HG03066 (cell line): Measurements from ENCODE around the gene STAT5B.
"Not testable (repeated sequence)": the region's sequence is repeated elsewhere in the genome, so short reads cannot be mapped to it uniquely, and the experiment has no call there.

Source experiments
- ATAC-seq: cut with Tn5 transposase; IDR thresholded peaks from one replicate; pipeline ENCODE4 v1.9.1; 2021; ENCODE audit warnings: low read depth; ENCODE audit not compliant: unreplicated experiment

Gene STAT5B

DNA sequence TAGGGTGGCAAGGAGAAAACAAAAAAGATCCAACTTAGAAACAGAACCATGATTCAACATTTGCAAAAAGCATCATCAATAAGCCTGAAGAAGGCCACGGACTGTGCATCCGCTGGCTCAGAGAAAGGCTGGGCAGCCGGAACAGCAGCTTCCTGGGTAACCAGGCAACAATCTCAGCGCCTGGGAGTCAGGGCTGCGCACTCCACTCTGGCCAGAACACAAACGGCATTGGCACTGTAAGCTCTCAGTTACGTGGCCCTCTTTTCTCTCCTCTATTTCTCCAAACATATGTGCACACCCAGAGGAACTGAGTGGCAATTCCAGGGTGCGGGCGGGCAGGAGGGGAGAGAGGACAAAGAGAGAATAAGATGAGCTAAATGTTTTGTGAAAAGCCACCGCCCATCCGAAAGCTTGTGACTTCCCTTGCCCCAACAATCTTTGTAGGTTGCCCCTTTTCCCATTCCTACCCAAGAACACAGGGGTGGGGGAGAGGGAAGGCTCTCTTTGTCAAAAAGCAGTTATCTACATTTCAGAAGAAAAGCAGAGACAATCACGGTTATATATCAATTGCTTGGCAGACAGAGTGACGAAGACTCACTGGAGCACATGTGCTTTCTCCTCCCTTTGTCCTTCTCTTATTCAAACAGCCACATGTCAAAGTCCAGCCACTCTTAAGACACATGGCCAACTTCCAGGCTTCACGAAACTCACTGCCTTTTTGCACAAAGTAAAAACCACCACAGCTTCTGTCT, 75.3 kb downstream of the STAT5B start:
- ATAC-seq = no peak

DNA sequence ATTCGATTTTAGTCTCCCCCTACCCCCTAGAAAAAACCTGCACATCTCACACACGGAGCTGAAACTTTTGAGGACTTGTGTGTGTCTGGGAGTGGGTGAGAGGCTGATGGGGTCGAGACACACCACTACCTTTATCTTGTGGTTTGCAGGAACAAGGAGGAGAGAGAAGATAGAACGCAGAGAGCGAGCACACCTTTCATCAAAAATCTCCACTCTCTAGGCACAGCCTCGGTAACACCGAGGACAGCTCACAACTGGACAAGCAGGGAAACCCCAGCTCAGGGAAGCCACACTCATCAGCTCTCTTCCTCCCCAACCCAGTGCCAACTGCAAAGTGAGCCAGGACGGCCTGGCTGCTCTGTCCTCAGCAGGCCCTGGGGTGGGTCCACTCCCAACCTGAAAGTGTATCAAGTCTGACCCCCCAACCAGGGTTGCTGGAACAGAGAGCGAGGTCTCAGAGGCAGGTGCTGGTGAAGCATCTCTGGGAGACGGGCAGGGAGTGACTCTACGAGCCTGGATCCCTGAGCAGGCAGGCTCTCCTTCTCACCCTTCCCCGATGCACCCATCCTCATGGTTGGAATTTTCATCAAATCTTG, 76.7 kb downstream of the STAT5B start:
- ATAC-seq = no peak

- no peak for ATAC-seq
Observed at GRCh38 chr17:42198897-42199296, 77.3 kb downstream of the STAT5B start.

- ATAC-seq = no peak
Observed at GRCh38 chr17:42197564-42198156, 78.5 kb downstream of the STAT5B start.

DNA sequence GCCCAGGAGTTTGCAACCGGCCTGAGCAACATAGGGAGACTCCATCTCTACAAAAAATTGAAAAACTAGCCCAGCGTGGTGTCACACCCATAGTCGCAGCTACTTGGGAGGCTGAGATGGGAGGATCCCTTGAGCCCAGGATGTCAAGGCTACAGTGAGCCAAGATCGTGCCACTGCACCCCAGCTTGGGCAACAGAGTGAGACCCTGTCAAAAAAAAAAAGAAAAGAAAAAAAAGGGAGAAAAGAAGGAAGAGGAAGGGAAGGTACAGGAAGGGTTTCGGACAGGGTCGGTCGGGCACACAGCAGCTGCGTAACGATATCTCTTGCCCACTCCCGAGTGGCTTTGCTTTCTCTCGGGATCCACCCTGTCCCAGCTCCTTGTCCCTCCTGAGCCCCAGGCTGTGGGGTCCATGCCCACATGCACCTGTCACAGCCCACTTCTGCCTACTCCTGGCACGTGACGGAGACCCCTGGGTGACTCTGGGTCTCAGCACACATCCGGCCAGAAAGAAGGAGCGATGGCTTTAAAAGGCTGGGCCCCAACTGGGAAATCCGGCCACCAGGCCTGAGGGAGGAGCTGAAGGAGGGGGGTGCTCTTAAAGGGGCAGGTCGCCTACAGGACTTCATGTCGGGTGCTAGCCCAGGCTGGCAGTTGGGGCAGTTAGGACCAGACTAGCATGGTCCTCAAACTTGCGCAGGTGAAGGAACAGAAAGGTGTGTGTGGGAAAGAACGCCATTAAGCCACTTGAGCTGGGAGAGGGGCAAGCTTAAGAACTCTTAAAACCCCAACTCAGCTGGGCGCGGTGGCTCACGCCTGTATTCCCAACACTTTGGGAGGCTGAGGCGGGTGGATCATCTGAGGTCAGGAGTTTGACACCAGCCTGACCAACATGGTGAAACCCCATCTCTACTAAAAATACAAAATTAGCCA, 82.0 kb downstream of the STAT5B start, which contains the start of gene GHDC:
Gene GHDC (minus strand): TSS at position 526 of the 931 bp plus-strand sequence. CDS start 913 bp downstream, outside the sequence.
- ATAC-seq = peak; percentile 83

GRCh38 chr17:42193216-42193968, 82.8 kb downstream of the STAT5B start:
- no peak for ATAC-seq

DNA sequence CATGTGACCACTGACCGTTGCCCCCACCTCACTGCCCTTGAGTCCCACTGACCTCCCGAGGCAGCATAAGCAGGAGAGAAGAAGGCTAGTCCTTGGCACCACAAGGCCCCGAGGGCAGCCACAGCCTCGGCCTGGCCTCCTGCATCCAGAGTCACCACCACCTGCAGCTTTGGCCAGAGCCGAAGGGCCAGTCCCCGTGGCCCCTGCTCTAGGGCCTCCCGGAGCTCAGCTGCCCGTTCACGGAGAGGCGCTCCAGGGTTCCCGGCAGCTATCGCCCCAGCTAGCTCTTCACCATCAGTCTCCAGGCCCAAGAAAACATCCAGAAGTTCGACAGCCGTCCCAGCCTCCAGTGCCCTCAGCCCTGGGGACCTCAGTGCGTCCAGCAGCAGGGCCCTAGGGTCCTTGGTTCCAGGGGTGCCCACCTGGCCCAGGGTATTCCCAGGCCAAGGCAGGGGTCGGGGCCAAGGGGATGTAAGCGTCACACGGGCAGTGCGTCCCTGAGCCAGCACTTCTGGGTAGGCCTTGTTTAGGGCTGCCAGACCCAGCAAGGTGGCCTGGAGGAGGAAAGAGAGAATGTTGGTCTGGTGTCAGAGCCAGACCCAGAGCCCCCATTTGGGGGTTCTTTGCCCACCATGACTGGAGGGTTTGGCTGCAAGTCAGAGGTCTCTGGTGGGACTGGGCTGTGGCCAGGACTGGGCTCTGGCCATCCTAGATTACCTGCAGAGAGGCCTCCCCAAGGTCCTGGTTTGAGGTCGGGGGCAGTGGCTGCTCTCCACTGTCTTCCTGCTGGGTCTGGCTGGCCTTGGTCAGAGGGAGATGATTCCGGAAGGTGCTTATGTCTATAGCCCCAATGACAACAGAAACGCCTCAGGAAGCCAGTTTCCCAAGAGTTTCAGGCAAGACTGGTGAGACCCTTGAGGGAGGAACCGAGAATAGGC, 83.7 kb downstream of the STAT5B start:
- no peak for ATAC-seq

DNA sequence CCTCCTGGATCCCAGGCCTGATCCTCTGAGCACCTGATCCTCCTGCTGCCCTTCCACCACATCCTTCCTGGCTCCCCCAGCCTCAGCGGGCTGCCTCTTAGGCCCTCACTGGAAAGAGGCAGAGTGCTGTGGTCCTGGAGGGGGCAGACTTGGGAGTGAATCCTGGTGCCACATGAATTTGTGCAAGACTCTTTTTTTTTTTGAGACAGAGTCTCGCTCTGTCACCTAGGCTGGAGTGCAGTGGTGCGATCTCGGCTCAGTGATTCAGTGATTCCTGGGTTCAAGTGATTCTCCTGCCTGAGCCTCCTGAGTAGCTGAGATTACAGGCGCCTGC, 84.9 kb downstream of the STAT5B start:
- no peak for ATAC-seq

DNA sequence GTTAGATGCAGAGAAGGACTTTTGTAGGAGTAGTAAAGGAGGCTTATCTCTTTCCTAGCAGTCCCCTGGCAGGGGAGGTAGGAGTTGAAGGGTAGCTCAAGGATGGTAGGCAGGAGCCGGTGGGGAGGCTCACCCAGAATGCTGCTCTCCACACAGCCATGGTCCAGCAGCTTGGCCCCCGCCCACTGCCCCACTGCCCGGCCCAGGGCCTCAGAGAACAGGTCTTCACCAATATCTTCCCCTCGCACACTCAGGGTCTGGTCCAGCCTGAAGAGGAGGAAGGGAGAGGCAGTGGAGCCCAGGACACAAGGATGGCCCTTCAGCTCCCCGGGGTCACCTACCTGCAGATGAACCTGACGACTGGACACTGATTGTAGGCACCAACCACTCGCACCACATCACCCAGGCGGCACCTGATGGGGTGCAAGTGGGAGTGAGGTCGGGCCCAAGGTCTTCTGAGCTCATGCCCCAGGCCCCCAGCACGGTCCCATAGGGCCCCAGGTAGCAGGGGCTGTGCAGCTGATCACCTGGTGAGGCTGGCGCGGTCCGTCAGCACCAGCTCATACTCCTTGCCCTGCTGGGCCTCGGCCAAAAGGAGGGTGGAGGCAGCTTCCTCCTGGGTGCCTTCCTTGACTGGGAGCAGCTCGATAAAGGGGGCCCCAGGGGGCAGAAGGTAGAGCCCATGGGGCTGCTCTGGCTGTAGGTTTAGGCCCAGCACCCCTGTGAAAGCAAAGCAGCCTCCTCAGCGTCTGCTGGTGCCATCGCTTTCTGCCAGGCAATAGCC, 85.5 kb downstream of the STAT5B start:
- no peak for ATAC-seq

DNA sequence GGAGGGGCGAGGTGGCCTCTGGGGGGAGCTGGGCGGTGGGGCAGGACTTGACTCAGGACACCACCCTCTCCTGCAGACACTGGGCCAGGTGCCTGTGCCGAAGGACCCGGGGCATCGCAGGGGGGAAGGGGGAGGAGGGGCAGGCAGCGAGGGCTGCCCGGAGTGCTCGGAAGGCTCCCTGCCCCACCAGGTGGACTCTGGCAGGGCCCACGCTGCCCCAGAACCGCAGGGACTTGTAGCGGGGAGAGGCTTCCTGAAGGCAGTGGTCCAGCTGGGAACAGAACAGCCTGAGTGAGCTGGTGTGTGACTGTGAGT, 86.6 kb downstream of the STAT5B start:
- no peak for ATAC-seq

DNA sequence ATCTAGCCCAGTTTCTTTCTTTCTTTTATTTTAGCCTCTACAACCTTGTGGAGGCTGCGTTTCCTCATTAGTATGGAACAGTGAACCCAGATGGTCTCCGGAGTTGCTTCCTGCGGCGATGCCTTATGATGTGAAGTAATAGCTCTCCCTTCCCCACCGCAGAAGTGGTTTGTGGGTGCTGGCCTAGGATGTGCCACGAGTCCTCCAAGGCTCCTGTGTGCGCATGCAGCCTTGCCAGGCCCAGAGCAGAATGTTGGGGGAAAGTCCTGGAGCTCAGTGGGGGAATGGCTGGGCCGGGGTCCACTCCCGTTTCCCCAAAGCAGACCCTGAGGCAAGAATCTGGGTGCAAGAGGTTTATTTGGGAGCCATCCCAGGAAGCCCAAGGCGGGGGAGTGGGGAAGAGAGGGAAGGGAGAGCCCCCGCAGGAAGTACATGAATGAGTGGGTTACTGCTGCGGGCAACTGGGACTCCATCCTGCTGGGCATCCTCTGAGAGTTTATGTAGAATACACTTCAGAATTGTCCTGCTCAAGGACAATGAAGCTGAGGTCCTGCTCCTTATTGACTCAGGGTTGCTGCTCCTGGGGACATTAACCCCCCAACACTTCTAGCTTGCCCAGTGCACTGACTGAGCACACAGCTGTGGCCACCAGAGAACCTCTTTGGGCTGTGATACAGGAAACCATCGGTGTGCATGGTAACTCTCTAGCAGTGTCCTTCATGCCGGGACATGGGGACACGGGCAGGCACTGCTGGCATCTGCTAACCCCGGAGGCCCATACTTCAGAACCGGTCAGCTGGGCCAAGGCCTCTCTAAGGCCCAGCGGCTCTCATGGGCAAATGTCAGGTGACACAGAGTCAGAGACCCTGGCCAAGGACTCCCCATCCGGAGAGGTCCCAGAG, 87.2 kb downstream of the STAT5B start:
- no peak for ATAC-seq

- ATAC-seq = no peak
Observed at GRCh38 chr17:42187833-42188232, 88.4 kb downstream of the STAT5B start.

DNA sequence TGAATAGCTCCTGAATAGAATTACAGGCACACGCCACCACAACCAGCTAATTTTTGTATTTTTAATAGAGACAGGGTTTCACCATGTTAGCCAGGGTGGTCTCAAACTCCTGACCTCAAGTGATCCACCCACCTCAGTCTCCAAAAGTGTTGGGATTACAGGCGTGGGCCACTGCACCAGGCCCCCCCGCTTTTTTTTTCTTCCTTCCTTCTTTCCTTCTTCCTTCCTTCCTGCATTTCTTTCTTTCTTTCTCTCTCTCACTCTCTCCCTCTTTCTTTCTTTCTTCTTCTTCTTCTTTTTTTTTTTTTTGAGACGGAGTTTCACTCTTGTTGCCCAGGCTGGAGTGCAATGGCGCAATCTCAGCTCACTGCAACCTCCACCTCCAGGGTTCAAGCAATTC, 90.0 kb downstream of the STAT5B start:
- not testable (repeated sequence) for ATAC-seq

DNA sequence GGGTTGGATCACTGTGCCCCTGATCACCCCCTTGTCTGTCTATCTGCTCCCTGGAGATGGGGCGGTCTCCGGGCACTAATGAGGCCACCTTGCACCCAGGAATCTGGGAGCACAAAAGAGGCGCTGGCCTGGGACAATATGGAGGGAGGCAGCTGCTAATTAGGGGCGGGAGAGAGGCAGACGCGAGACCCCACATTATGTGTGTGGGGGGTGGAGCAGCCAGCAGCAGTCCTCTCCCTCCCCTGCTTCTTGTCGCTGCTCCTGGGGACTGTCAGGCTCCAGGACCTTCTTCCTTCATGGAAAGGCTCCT, 90.6 kb downstream of the STAT5B start:
- ATAC-seq = no peak

DNA sequence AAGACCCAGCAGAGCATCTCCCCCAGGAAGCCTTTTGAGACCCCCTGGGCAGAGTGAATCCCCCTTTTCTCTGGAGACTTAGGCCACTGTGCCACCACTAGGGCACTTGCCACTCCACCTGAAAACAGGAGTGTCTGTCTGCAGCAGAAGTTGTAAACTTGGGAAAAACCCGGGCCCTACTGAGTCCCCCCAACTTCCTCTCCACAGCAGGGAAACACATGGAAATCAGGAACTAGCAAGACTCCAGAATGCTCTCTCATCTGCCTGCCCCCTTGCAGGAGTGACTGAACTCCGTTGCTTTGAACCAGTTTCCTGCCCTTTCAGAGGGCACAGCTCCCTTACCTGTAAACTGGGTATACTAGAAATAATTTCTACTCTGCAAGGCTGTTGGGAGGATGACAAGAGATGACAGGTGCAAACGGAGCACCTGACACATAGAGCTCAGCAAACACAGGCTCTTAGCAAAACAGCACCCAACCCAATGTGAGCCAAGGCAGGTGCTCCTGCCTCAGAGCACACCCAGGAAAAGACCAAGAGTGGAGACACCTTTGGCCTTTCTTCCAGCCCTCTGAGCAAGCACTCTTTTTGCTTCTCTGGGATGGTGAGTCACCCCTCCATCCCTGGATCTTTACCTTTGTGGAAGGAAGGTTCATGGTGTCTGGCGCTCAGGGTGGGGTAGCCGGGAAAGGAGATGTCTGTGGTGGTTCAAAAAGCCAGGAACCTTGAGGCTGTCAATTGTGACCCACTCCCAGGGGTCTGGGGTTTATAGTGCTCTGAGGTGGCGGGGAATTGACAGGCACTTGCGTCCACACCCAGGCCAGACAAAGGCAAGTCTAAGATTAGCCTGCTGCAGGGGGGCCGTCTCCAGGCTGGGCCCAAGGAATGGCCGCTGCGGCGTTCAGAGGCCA, 91.2 kb downstream of the STAT5B start, which contains the start of gene HCRT:
Gene HCRT (minus strand): TSS at position 740 of the 908 bp plus-strand sequence. CDS start 87 bp downstream, at position 653.
- ATAC-seq = no peak
